ENCODE data around the gene INHBE.
"Not testable (repeated sequence)": the region's sequence is repeated elsewhere in the genome, so short reads cannot be mapped to it uniquely, and the experiment has no call there.

Gene INHBE

DNA sequence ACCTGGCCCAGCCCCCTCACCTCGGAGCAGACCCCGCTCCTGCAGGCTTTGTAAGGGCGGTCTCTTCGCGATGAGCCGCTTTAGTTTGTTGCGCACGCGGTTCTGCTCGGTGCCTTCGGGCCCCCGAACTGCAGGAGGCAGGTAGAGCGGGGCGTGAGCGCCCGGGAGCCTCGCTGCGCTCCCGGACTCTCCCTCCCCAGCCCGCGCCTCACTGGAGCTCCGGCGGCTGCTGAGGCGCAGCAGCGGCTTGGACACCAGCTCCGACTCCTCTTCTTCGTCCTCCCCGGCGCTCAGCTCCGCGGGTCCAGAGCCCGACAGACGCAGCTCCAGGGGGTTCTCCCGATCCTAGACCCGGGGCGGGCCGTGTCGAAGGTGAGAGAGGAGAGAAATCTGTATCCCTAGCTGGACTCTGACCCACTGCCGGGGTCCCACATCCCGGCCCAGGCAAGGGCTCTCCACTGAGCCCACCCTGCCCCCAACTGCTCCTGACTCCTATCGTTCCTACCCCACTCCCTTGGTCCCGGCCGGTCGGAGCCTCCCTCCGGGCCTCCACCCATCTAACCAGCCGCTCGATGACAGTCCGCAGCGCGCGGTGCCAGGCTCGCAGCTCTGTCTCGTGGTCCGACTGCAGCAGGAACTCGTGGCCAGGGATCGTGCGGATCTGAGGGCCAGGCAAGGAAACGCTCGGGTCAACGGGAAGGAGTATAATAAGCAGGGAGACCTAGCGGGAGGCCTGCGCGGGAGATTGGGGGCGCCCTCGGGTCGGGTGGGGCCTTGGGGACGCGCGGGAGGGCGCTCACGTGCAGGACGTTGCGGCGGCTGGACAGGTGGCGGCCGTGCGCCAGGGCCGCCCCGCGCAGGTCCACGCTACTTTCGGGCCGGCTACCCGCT is 20.4 kb downstream of the INHBE start:
- no peak for DNase-seq (ENCODE audit: low read depth in 1 of 2, low spot score in 1 of 2)

- peak in 1 of 2 donors; percentile 62 for DNase-seq (ENCODE audit: low read depth in 1 of 2, low spot score in 1 of 2)
Measured at GRCh38 chr12:57476162-57476992, 21.3 kb downstream of the INHBE start.

DNA sequence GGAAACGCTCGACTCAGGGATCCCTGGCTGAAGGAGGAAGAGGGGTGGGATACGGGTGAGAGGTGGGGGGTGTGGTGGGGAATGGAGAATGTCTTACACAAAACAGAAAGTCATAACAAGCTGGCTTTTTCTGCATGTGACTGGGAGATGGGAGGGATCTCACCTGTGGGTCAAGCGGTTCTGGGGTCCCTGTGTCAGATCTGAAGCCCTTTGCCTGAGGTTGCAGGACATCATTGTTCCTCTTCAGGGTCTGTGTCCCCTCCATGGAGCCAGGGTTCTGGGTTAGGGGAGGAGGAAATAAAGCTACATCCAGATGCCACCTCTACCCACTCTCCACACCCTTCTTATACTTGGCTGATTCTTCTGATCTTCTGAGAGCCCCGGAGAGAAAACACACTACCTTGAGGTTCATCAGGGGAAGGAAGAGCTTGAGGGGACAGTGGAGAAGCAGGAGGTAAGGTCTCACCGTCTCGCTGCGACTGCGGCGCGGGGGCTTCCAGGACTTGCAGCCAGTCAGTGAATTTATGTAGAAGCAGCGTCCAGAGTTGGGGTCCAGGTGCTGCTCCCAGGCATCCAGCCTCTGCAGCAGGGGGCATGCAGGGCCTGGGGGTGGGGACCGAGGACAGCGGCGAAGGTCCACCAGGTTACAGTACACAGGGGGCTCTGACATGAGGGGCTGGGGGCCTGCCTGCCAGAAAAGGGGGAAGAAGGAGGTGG is 22.0 kb downstream of the INHBE start:
- DNase-seq (ENCODE audit: low read depth in 1 of 2, low spot score in 1 of 2), result no peak

DNA sequence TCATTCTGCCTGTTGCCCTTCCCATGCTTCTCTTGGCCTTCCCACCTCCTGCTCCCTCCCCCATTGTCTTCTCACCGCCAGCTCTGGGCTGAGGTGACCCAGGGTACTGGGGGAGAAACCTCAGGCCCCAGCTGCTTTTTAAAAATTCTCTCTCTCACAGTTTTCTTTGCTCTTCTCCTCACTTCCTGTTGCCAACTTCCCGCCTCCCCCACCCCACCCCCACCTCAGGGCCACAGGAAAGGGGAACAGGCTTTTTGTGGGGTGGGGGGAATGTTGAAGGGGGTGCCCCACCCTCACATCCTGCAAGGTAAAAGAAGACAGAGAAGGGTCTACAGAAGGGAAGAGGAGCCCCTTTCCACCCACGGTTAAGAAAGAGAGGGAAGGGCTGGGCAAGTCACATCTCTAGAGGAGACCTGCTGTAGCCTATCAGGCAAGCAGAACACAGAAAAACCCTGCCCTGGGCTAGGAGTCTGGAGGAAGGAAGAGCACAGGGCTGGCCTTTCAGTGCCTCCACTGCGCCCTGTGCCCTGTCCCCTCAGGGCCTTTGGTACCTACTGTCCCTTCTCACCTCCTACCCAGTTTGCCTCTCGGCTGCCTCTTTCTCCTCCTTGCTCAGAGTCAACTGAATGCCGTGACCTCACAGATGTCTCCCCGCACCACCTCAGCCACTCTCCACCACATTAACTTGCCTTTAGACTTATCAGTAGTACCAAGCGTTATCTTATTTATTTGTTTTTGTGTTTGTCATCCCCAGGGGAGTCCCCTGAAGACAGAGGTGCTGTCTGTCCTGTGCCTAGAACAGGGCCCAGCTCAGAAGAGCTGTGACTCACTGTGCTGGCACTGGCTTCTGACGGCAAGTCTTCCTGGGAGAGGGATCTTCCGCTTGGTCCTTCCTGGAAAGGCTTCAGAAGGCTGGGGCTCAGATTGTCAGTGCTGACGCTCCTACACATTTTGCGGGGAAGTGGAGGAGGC is 22.9 kb downstream of the INHBE start:
- DNase-seq (ENCODE audit: low read depth in 1 of 2, low spot score in 1 of 2), result no peak

- DNase-seq (ENCODE audit: low read depth in 1 of 2, low spot score in 1 of 2), result no peak
Measured at GRCh38 chr12:57479043-57479375, 23.9 kb downstream of the INHBE start.

DNA sequence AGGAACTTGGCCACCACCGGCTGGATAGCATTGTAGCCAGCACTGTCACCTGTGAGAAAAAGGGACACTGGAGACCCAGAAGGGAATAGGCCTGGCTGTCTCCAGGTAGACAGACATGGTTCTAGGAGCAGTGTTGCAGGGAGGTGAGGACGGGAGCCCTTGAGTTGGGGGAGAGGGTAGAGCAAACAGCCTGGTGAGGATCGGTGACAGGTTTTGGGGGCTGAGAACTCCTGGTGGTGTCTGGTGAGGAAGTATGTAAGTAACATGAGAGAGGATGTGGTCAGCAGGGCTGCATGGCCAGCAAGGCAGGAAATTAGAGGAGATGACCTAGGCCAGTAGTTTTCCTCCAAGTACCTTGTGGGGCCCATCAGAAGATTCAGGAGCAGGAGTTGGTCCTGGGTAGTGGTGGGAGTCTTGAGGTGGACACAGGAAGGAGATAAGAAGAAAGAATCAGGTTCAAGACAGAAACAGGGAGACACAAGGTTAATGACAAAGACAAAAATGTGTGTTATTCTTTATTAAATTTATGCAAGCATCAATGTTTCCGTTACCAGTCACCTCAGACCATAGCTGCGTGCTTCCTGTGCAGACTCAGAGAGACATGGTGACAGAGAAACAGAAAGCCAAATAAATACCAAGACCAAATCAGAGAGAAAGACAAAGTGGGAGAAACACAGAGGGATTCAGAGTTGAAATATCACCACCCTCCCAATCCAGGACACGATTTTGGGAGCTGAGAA is 24.4 kb downstream of the INHBE start, which contains the start of gene ARHGAP9:
Gene ARHGAP9, minus strand, starts transcription at position 491 of the 740 bp plus-strand sequence. Its CDS starts 460 bp downstream, at position 31.
- DNase-seq (ENCODE audit: low read depth in 1 of 2, low spot score in 1 of 2), result no peak

GRCh38 chr12:57481671-57482070 is 26.6 kb downstream of the INHBE start:
- DNase-seq (ENCODE audit: low read depth in 1 of 2, low spot score in 1 of 2), result no peak

DNA sequence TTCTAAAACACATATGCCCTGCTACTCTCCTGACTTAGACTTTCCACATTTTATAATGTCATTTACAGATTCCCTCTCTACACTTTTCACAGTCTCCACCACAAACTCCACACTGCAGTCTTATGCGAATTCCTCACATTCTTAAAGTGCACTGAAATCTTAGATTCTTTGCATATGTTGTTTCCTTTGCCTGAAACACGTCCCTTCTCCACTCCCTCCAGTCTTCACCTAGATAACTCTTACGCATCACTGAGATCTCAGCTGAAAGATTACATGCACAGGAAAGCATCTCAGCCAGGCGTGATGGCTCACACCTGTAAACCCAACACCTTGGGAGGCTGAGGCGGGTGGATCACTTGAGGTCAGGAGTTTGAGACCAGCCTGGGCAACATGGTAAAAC is 28.4 kb downstream of the INHBE start:
- no peak for DNase-seq (ENCODE audit: low read depth in 1 of 2, low spot score in 1 of 2)

DNA sequence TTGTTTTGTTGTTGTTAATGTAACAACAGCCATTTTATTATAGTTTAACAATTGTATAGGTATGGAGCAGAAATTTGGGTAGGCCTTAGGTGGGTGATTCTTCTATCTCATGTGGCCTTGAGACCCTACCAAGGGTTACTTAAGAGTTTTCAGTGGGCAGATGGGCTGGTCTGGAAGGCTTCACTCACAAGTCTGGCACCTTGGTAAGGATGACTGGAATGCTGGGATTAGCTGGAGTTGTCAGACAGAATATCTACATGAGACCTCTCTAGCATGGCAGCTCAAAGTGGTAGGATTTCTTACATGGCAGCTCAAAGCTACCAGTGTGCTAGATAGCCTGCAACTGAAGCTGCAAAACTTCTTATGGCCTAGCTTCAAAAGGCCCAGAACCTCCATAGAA is 30.6 kb downstream of the INHBE start:
- no peak for DNase-seq (ENCODE audit: low read depth in 1 of 2, low spot score in 1 of 2)

DNA sequence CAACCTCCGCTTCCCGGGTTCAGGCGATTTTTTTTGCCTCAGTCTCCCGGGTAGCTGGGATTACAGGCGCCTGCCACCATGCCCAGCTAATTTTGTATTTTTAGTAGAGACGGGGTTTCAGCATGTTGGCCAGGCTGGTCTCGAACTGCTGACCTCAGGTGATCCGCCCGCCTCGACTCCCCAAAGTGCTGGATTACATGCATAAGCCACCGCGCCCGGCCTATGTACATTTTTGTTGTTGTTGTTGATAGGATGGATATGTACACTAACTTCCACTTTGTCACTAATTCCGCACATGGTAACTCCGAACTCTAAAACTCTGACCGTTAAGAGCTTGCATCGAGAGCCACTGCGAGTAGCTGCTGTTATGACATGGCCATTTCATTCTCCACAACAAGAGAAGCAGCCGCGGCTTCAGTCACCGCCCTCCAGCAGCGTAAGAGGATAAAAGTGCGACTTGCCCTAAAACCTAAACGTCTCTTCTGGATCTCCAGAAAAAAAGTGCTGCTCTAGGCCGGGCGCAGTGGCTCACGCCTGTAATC is 32.0 kb downstream of the INHBE start:
- no peak for DNase-seq (ENCODE audit: low read depth in 1 of 2, low spot score in 1 of 2)

GRCh38 chr12:57487597-57488401 is 32.7 kb downstream of the INHBE start, which contains the start of gene MARS1:
MARS1 (plus strand) TSS chr12:57488068; CDS start chr12:57488091, 23 bp downstream.
- peak; percentile 80 to 83 for DNase-seq (ENCODE audit: low read depth in 1 of 2, low spot score in 1 of 2)

DNA sequence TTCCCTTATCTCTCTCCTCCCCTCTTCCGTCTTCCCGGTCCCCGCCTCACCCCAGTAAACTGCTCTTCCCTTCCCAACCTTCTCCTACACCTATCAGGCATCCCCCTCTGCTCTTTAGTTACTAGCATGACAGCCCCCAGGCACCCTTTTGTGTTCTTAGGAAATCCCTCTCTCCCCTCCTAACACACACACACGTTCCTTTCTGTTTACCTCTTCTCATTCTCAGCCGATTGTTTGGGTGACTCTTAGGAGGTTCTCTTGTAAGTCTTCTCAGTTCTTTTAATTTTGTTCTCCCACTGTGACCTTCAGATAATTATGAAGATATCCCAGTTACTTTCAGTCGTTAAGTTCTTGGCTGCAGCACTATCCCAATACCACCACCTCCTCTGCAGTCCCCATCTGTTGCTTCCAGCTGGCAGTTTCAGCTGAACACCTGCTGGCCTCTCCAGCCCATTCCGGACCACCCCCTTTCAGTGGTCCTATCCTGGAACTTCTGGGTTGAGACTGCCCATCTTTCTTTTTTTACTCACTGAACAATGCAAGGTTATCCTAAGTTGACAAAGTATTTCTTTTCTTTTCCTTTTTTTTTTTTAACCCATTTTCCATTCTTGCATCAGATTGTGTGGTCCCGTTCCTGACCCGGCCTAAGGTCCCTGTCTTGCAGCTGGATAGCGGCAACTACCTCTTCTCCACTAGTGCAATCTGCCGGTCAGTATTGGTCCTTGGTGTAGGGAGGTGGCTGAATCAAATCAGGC is 33.5 kb downstream of the INHBE start:
- DNase-seq (ENCODE audit: low read depth in 1 of 2, low spot score in 1 of 2), result no peak

- no peak for DNase-seq (ENCODE audit: low read depth in 1 of 2, low spot score in 1 of 2)
Measured at GRCh38 chr12:57489157-57489641, 34.1 kb downstream of the INHBE start.

GRCh38 chr12:57490126-57490525 is 35.0 kb downstream of the INHBE start:
- DNase-seq (ENCODE audit: low read depth in 1 of 2, low spot score in 1 of 2), result no peak

DNA sequence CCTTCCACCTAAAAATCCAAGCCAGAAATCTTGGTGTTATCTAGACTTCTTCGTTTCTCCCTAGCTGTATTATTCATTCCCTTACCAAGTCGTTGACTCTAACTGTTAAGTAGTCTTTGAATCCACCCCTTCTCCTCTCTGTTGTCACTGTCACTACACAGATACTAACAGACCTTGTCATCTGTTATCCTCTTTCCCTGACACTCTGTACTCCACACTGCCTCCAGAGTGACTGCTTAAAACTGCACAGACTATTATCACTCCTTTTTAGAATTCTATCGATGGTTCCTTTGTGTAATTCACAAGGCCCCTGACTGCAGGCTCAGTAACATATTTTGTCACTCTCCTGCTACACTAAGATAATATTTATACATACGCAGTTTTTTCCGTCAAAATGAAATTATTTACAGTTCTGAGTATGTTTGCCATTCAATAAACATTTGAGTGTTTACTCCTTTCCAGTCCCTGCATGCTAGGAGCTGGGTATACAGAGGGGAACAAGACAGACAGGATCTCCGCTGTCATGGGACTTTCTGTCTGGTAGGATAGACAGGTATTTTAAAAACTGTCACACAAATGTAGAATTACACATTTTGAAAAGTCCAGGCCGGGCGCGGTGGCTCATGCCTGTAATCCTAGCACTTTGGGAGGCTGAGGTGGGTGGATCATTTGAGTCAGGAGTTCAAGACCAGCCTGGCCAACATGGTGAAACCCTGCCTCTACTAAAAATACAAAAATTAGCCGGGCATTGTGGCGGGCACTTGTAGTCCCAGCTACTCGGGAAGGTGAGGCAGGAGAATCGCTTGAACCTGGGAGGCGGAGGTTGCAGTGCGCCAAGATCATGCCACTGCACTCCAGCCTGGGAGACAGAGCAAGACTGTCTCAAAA is 36.5 kb downstream of the INHBE start:
- no peak for DNase-seq (ENCODE audit: low read depth in 1 of 2, low spot score in 1 of 2)

DNA sequence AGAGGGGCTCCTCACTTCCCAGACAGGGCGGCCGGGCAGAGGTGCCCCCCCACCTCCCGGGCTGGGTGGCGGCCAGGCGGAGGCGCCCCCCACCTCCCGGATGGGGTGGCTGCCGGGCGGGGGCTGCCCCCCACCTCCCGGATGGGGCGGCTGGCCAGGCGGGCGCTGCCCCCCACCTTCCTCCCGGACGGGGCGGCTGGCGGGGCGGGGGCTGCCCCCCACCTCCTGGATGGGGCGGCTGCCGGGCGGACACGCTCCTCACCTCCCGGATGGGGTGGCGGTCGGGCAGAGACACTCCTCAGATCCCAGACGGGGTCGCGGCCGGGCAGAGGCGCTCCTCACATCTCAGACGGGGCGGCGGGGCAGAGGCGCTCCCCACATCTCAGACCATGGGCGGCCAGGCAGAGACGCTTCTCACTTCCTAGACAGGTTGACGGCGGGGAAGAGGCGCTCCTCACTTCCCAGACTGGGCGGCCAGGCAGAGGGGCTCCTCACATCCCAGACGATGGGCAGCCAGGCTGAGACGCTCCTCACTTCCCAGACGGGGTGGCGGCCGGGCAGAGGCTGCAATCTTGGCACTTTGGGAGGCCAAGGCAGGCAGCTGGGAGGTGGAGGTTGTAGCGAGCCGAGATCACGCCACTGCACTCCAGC is 40.1 kb downstream of the INHBE start:
- DNase-seq (ENCODE audit: low read depth in 1 of 2, low spot score in 1 of 2), result not testable (repeated sequence)
